Uterus (tissue), 4 donors: ENCODE data around the gene OR56A5. TPM values are rescaled to one million over a fixed set of nuclear protein-coding genes. Genes with fewer than 3 reads are reported as not detected.
"Not testable (repeated sequence)": the region's sequence is repeated elsewhere in the genome, so short reads cannot be mapped to it uniquely, and the experiment has no call there.

Experiments used
- DNase-seq, 2 donors: peaks; one replicate each; pipeline ENCODE4 v3.0.0-alpha.2; 2019 to 2020
- H3K27ac ChIP-seq, 2 donors: fragments of 200-600 bp; sonication (generic); 1 replicate in 1 of 2; 2 replicates in 1 of 2; pipeline ENCODE4 v1.5.1; 2016 to 2018
- H3K27me3 ChIP-seq, 2 donors: fragments of 200-600 bp; sonication (generic); one replicate each; pipeline ENCODE4 v1.5.1; 2018 to 2019; ENCODE audit warnings: control low read depth in 1 of 2
- H3K36me3 ChIP-seq, 2 donors: fragments of 200-600 bp; sonication (generic); one replicate each; pipeline ENCODE4 v1.5.1; 2019; ENCODE audit warnings: control low read depth in 1 of 2
- H3K4me1 ChIP-seq, 2 donors: fragments of 200-600 bp; sonication (generic); one replicate each; pipeline ENCODE4 v1.5.1; 2018 to 2019; ENCODE audit warnings: control low read depth in 1 of 2
- H3K4me3 ChIP-seq, 2 donors: fragments of 200-600 bp; sonication (generic); 1 replicate in 1 of 2; 2 replicates in 1 of 2; pipeline ENCODE4 v1.5.1; 2018 to 2019; ENCODE audit warnings: mild to moderate bottlenecking in 1 of 2
- H3K9me3 ChIP-seq, 2 donors: fragments of 200-600 bp; sonication (generic); one replicate each; pipeline ENCODE4 v1.5.1; 2019; ENCODE audit warnings: control low read depth in 1 of 2
- CTCF ChIP-seq, 4 experiments: fragments of 200-600 bp in 2 of 4; fragments of 450-650 bp in 2 of 4; sonication (generic) in 2 of 4; IDR thresholded peaks; one replicate each; pipeline ENCODE4 v1.5.1; 2016 to 2019; ENCODE audit warnings: antibody characterized with exemption in 4 of 4, mild to moderate bottlenecking in 2 of 4, moderate library complexity in 1 of 4
- POLR2A ChIP-seq, 2 donors: fragments of 450-650 bp; IDR thresholded peaks; one replicate each; pipeline ENCODE4 v1.6.1; 2016; ENCODE audit warnings: antibody characterized with exemption in 2 of 2, mild to moderate bottlenecking in 1 of 2, moderate library complexity in 1 of 2
- intact Hi-C: fragments of 100-400 bp; cut with DNase I; formaldehyde crosslinking; loops from one replicate; pipeline ENCODE4 v1.15.1; 2023; ENCODE audit warnings: low total_unique reads
- total RNA-seq, 4 donors: library from RNA; depleted of rRNA in 3 of 4; stranded (reverse); fragments of >200 nt in 3 of 4; gene quantifications; one replicate each; pipeline versions ENCODE4 v1.1.0 to v1.2.4, GENCODE V29; 2014 to 2023
- donor health status: DM: yes; HTN: yes; CAD: no.

Gene OR56A5
- total RNA-seq, 4 donors from 2014 or later: not detected

- no peak within 1 kb of the TSS for H3K4me3 ChIP-seq
- intact Hi-C loops: no loop called here
- TF ChIP-seq POLR2A (IDR thresholded peaks at IDR 0.05): no peak
- no peak for TF ChIP-seq CTCF (IDR thresholded peaks at IDR 0.05)
- DNase-seq: no peak
- H3K27me3 ChIP-seq: no peaks in the 10 kb centered on the region
- H3K9me3 ChIP-seq: no peaks in the 10 kb centered on the region
- no peaks in the 10 kb centered on the region for H3K4me1 ChIP-seq
- no peaks in the 10 kb centered on the region for H3K36me3 ChIP-seq
- H3K27ac ChIP-seq: no peak within 1 kb of the TSS
Measured at GRCh38 chr11:5986885-5987284, 18.6 kb upstream of the OR56A5 start, which contains the start of gene OR52L1. Gene OR52L1, minus strand, starts transcription at chr11:5986985. Its CDS starts 55 bp downstream, at chr11:5986930.

- no peaks in the 10 kb centered on the region for H3K27me3 ChIP-seq
- DNase-seq: no peak
- no peaks in the 10 kb centered on the region for H3K4me1 ChIP-seq
- no peak overlapping the region for H3K4me3 ChIP-seq
- no peak for TF ChIP-seq CTCF (IDR thresholded peaks at IDR 0.05)
- no peak for TF ChIP-seq POLR2A (IDR thresholded peaks at IDR 0.05)
- no peak overlapping the region for H3K27ac ChIP-seq
- H3K9me3 ChIP-seq: no peaks in the 10 kb centered on the region
- H3K36me3 ChIP-seq: no peaks in the 10 kb centered on the region
- intact Hi-C loops: no loop called here
Measured at GRCh38 chr11:5983443-5983842, 15.1 kb upstream of the OR56A5 start.

GRCh38 chr11:5973530-5973929 lies 5.2 kb upstream of the OR56A5 start:
- H3K4me3 ChIP-seq: no peak overlapping the region
- no peaks in the 10 kb centered on the region for H3K9me3 ChIP-seq
- H3K36me3 ChIP-seq: no peaks in the 10 kb centered on the region
- H3K4me1 ChIP-seq: no peaks in the 10 kb centered on the region
- intact Hi-C loops: no loop called here
- H3K27ac ChIP-seq: no peak overlapping the region
- TF ChIP-seq POLR2A (IDR thresholded peaks at IDR 0.05): no peak
- TF ChIP-seq CTCF (IDR thresholded peaks at IDR 0.05): no peak
- no peak for DNase-seq
- H3K27me3 ChIP-seq: no peaks in the 10 kb centered on the region

- Histone ChIP-seq H3K4me1 (no peaks in the 10 kb centered on the region), H3K4me3 (no peak overlapping the region)
- TF ChIP-seq POLR2A (IDR thresholded peaks at IDR 0.05) (no peak), CTCF (IDR thresholded peaks at IDR 0.05) (no peak)
Measured at GRCh38 chr11:5967708-5968107, 586 bp downstream of the OR56A5 start.

GRCh38 chr11:5966958-5967357 lies 1.3 kb downstream of the OR56A5 start:
- no peak for DNase-seq
- H3K4me1 ChIP-seq: no peaks in the 10 kb centered on the region
- no peaks in the 10 kb centered on the region for H3K27me3 ChIP-seq
- no peak overlapping the region for H3K27ac ChIP-seq
- H3K4me3 ChIP-seq: no peak overlapping the region
- no peaks in the 10 kb centered on the region for H3K36me3 ChIP-seq
- H3K9me3 ChIP-seq: peaks cover 0 to 5% of the 10 kb centered on the region in 2 donors
- TF ChIP-seq POLR2A (IDR thresholded peaks at IDR 0.05) (no peak), CTCF (IDR thresholded peaks at IDR 0.05) (no peak)
- intact Hi-C loops: no loop called here

More at GRCh38 chr11:5967708-5968107, 586 bp downstream of the OR56A5 start:
- H3K27me3 ChIP-seq: no peaks in the 10 kb centered on the region
- peaks cover 0 to 5% of the 10 kb centered on the region in 2 donors for H3K9me3 ChIP-seq
- intact Hi-C loops: no loop called here
- no peak overlapping the region for H3K27ac ChIP-seq
- no peak for DNase-seq
- no peaks in the 10 kb centered on the region for H3K36me3 ChIP-seq

GRCh38 chr11:5960704-5961320 lies 7.5 kb downstream of the OR56A5 start:
- H3K27ac ChIP-seq, H3K9me3 ChIP-seq, H3K27me3 ChIP-seq, DNase-seq, intact Hi-C loops, H3K4me1 ChIP-seq, H3K4me3 ChIP-seq, H3K36me3 ChIP-seq: not testable (repeated sequence)
